Peyer's patch (tissue), 4 donors: ENCODE measurements around the gene PDSS1.

Source experiments
- POLR2A ChIP-seq, 2 donors: fragments of 450-650 bp; IDR thresholded peaks; one replicate each; pipeline ENCODE4 v1.5.1; 2017; ENCODE audit warnings: antibody characterized with exemption in 2 of 2, mild to moderate bottlenecking in 2 of 2, moderate library complexity in 2 of 2
- TF ChIP-seq, protein P1 (sequence below), 6 experiments: fragments of 450-650 bp in 4 of 6; fragments of 200-600 bp in 2 of 6; sonication (generic) in 1 of 6; IDR thresholded peaks; one replicate each; pipeline ENCODE4 v1.5.1; 2017 to 2019; ENCODE audit warnings: antibody characterized with exemption in 6 of 6, mild to moderate bottlenecking in 3 of 6, moderate library complexity in 1 of 6

DNA sequence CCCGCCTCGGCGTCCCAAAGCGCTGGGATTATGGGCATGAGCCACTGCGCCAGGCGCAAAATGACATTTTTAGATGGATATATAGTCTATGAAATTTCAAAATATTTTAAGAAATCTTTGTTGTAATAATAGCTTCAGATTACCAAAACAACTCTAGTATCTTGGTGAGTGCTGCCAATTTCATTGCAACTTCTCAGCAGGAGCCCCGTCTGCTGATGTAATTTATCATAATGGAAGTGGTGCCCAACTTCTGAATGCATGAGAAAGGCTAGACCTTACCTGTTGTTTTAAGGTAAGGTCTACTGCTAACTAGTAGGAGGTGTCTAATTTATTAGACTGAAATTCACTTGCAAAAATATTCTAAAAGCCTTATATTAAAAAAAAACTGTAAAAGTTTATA lies 20.0 kb downstream of the PDSS1 start:
- TF ChIP-seq, protein P1, sequence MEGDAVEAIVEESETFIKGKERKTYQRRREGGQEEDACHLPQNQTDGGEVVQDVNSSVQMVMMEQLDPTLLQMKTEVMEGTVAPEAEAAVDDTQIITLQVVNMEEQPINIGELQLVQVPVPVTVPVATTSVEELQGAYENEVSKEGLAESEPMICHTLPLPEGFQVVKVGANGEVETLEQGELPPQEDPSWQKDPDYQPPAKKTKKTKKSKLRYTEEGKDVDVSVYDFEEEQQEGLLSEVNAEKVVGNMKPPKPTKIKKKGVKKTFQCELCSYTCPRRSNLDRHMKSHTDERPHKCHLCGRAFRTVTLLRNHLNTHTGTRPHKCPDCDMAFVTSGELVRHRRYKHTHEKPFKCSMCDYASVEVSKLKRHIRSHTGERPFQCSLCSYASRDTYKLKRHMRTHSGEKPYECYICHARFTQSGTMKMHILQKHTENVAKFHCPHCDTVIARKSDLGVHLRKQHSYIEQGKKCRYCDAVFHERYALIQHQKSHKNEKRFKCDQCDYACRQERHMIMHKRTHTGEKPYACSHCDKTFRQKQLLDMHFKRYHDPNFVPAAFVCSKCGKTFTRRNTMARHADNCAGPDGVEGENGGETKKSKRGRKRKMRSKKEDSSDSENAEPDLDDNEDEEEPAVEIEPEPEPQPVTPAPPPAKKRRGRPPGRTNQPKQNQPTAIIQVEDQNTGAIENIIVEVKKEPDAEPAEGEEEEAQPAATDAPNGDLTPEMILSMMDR (IDR thresholded peaks at IDR 0.05) = no peak
- no peak for TF ChIP-seq POLR2A (IDR thresholded peaks at IDR 0.05)
